Stimulated activated CD4-positive, alpha-beta T cell treated with anti-CD3 and anti-CD28 coated beads, TNF-alpha, amount 100 ng/mL, for 48 hours (primary cell): ENCODE results near the gene HHIP.

Experiments used
- DNase-seq, 3 donors: peaks; one replicate each; pipeline ENCODE4 v3.0.0-alpha.2; 2020; ENCODE audit warnings: low read depth in 3 of 3

Gene HHIP

GRCh38 chr4:144645631-144646522 is at the start of gene HHIP:
Gene HHIP, plus strand, starts transcription at chr4:144646156. Its CDS starts 520 bp downstream, at chr4:144646676.
- no peak for DNase-seq

- no peak for DNase-seq
Observed at GRCh38 chr4:144597171-144597570, 48.8 kb upstream of the HHIP start.

- no peak for DNase-seq
Observed at GRCh38 chr4:144599621-144600020, 46.3 kb upstream of the HHIP start.

GRCh38 chr4:144611850-144612249 is 34.1 kb upstream of the HHIP start:
- no peak for DNase-seq

GRCh38 chr4:144614850-144615585 is 30.9 kb upstream of the HHIP start:
- DNase-seq: no peak

- no peak for DNase-seq
Observed at GRCh38 chr4:144621681-144622080, 24.3 kb upstream of the HHIP start.

- no peak for DNase-seq
Observed at GRCh38 chr4:144627663-144628076, 18.3 kb upstream of the HHIP start.

- DNase-seq: no peak
Observed at GRCh38 chr4:144633215-144633614, 12.7 kb upstream of the HHIP start.

- no peak for DNase-seq
Observed at GRCh38 chr4:144634978-144635747, 10.8 kb upstream of the HHIP start.

GRCh38 chr4:144644368-144645101 is 1.4 kb upstream of the HHIP start:
- no peak for DNase-seq

- DNase-seq: no peak
Observed at GRCh38 chr4:144645102-144645630, 790 bp upstream of the HHIP start.

- no peak for DNase-seq
Observed at GRCh38 chr4:144646523-144647094, 653 bp downstream of the HHIP start.

GRCh38 chr4:144647095-144647561 is 1.2 kb downstream of the HHIP start:
- DNase-seq: no peak

GRCh38 chr4:144647590-144647989 is 1.6 kb downstream of the HHIP start:
- no peak for DNase-seq

- no peak for DNase-seq
Observed at GRCh38 chr4:144648042-144648441, 2.1 kb downstream of the HHIP start.

GRCh38 chr4:144649646-144650045 is 3.7 kb downstream of the HHIP start:
- no peak for DNase-seq

- DNase-seq: no peak
Observed at GRCh38 chr4:144650311-144651005, 4.5 kb downstream of the HHIP start.

- no peak for DNase-seq
Observed at GRCh38 chr4:144653781-144654545, 8.0 kb downstream of the HHIP start.

- no peak for DNase-seq
Observed at GRCh38 chr4:144655491-144655890, 9.5 kb downstream of the HHIP start.
